RPMI7951 (cell line): ENCODE measurements around the gene FAM25C. TPM values are rescaled to one million over a fixed set of nuclear protein-coding genes. Genes with fewer than 3 reads are reported as not detected.
"Not testable (repeated sequence)": the region's sequence is repeated elsewhere in the genome, so short reads cannot be mapped to it uniquely, and the experiment has no call there.

Source experiments
- DNase-seq: peaks from one replicate; pipeline ENCODE4 v3.0.0-alpha.2; 2012; ENCODE audit warnings: low read depth
- total RNA-seq: library from RNA; depleted of rRNA; stranded (reverse); fragments of >200 nt; shearing (Covaris generic); gene quantifications from 2 replicates; pipeline ENCODE4 v1.2.3, GENCODE V29; 2014; rRNA removed

The FAM25C gene
- total RNA-seq, 1 experiment from 2014 or later = not detected

DNA sequence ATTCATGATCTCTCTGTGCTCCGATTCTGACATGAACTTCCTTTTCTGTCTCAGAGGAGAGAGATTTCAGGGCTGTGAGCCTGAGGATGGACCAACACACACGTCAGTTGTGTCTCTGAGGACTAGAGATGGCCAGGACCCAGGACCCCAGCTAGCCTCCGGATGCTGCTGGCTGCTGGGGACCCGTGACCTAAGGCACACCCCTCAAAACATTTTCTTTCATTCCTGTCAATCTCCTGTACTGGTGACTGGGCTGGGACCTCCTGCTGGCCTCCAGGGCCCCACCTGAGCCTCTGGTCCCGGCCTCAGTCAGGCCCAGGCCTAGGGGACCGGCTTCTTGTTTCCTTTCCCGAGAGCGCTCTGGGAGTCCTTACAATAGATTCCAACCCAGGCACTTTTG is 42.4 kb downstream of the FAM25C start:
- DNase-seq = not testable (repeated sequence)

DNA sequence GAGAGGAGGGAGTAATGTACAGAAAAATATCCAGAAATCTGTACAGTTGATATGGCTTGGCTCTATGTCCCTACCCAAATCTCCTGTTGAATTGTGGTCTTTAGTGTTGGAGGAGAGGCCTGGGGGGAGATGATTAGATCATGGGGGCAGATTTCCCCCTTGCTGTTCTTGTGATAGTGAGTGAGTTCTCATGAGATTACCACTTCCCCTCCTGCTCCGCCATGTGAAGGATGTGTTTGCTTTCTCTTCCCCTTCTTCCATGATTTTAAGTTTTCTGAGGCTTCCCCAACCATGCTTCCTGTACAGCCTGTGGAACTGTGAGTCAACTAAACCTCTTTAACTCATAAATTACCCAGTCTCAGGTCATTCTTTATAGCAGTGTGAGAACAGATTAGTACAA is 52.2 kb downstream of the FAM25C start:
- DNase-seq = not testable (repeated sequence)

Other genes starting within 250 kb of the FAM25C start
- under 0.01 TPM in 1 of 2 replicates, not detected in the other for gene SYT15B, start 236.2 kb downstream of the FAM25C start, total RNA-seq
- gene NPY4R2, start 81.1 kb downstream of the FAM25C start, total RNA-seq = 0.10 TPM in 1 of 2 replicates, not detected in the other